Peyer's patch (tissue), 4 donors: ENCODE results near the gene MIPOL1.

Experiments used
- CTCF ChIP-seq, 6 experiments: fragments of 450-650 bp in 4 of 6; fragments of 200-600 bp in 2 of 6; sonication (generic) in 1 of 6; IDR thresholded peaks; one replicate each; pipeline ENCODE4 v1.5.1; 2017 to 2019; ENCODE audit warnings: antibody characterized with exemption in 6 of 6, mild to moderate bottlenecking in 3 of 6, moderate library complexity in 1 of 6
- POLR2A ChIP-seq, 2 donors: fragments of 450-650 bp; IDR thresholded peaks; one replicate each; pipeline ENCODE4 v1.5.1; 2017; ENCODE audit warnings: antibody characterized with exemption in 2 of 2, mild to moderate bottlenecking in 2 of 2, moderate library complexity in 2 of 2

- no peak for TF ChIP-seq CTCF (IDR thresholded peaks at IDR 0.05)
- TF ChIP-seq POLR2A (IDR thresholded peaks at IDR 0.05) = no peak
Measured at GRCh38 chr14:37585971-37586796, 388.4 kb downstream of the MIPOL1 start.
